Coronary artery (tissue), 2 donors: ENCODE data around the gene DNMBP.

ENCODE experiments used
- DNase-seq: peaks from one replicate; pipeline ENCODE4 v3.0.0-alpha.2; 2017; ENCODE audit warnings: low spot score
- H3K27ac ChIP-seq, 2 donors: fragments of 200-600 bp; sonication (generic); one replicate each; pipeline ENCODE4 v1.5.1; 2016 to 2019
- H3K4me3 ChIP-seq: fragments of 200-600 bp; sonication (generic); 2 replicates; pipeline ENCODE4 v1.5.1; 2016; ENCODE audit warnings: mild to moderate bottlenecking, moderate library complexity
- TF ChIP-seq, protein P1 (sequence below): fragments of 200-600 bp; sonication (generic); IDR thresholded peaks from one replicate; pipeline ENCODE4 v1.5.1; 2019; ENCODE audit warnings: antibody characterized with exemption

The DNMBP gene

GRCh38 chr10:99976886-99977665 is 32.7 kb downstream of the DNMBP start:
- TF ChIP-seq, protein P1, sequence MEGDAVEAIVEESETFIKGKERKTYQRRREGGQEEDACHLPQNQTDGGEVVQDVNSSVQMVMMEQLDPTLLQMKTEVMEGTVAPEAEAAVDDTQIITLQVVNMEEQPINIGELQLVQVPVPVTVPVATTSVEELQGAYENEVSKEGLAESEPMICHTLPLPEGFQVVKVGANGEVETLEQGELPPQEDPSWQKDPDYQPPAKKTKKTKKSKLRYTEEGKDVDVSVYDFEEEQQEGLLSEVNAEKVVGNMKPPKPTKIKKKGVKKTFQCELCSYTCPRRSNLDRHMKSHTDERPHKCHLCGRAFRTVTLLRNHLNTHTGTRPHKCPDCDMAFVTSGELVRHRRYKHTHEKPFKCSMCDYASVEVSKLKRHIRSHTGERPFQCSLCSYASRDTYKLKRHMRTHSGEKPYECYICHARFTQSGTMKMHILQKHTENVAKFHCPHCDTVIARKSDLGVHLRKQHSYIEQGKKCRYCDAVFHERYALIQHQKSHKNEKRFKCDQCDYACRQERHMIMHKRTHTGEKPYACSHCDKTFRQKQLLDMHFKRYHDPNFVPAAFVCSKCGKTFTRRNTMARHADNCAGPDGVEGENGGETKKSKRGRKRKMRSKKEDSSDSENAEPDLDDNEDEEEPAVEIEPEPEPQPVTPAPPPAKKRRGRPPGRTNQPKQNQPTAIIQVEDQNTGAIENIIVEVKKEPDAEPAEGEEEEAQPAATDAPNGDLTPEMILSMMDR, result no peak
- DNase-seq, result no peak
- Histone ChIP-seq H3K27ac (peak overlapping the region; percentile 43 to 72), H3K4me3 (peak overlapping the region; percentile 36)

GRCh38 chr10:99975942-99976809 is 33.6 kb downstream of the DNMBP start:
- H3K4me3 ChIP-seq, result peak overlapping the region; percentile 36
- TF ChIP-seq, protein P1, result no peak
- no peak for DNase-seq

GRCh38 chr10:99975106-99975829 is 34.5 kb downstream of the DNMBP start:
- TF ChIP-seq, protein P1, result no peak
- no peak for DNase-seq
- H3K4me3 ChIP-seq, result no peak overlapping the region
- H3K27ac ChIP-seq, result peak overlapping the region in 1 of 2 donors; percentile 72

More at GRCh38 chr10:99975942-99976809, 33.6 kb downstream of the DNMBP start:
- peak overlapping the region; percentile 43 to 72 for H3K27ac ChIP-seq

GRCh38 chr10:99973190-99973589 is 36.6 kb downstream of the DNMBP start:
- TF ChIP-seq, protein P1, result no peak
- H3K4me3 ChIP-seq, result no peak overlapping the region
- DNase-seq, result no peak
- H3K27ac ChIP-seq, result no peak overlapping the region

GRCh38 chr10:99967961-99968360 is 41.8 kb downstream of the DNMBP start:
- no peak for DNase-seq
- H3K4me3 ChIP-seq, result no peak overlapping the region
- TF ChIP-seq, protein P1, result no peak
- no peak overlapping the region for H3K27ac ChIP-seq

GRCh38 chr10:99966306-99966705 is 43.4 kb downstream of the DNMBP start:
- H3K27ac ChIP-seq, result peak overlapping the region in 1 of 2 donors; percentile 40
- TF ChIP-seq, protein P1, result no peak
- H3K4me3 ChIP-seq, result no peak overlapping the region
- DNase-seq, result no peak
